Measurements from ENCODE around the gene CFAP70.
"Not testable (repeated sequence)": the region's sequence is repeated elsewhere in the genome, so short reads cannot be mapped to it uniquely, and the experiment has no call there.

CFAP70 gene

GRCh38 chr10:73340121-73340520, 18.5 kb downstream of the CFAP70 start:
- DNase-seq (ENCODE audit: low read depth in 1 of 2, low spot score in 1 of 2), result no peak

- no peak for DNase-seq (ENCODE audit: low read depth in 1 of 2, low spot score in 1 of 2)
Observed at GRCh38 chr10:73339436-73339835, 19.2 kb downstream of the CFAP70 start.

- DNase-seq (ENCODE audit: low read depth in 1 of 2, low spot score in 1 of 2), result no peak
Observed at GRCh38 chr10:73338801-73339368, 19.8 kb downstream of the CFAP70 start.

- no peak for DNase-seq (ENCODE audit: low read depth in 1 of 2, low spot score in 1 of 2)
Observed at GRCh38 chr10:73333202-73333601, 25.5 kb downstream of the CFAP70 start.

- DNase-seq (ENCODE audit: low read depth in 1 of 2, low spot score in 1 of 2), result no peak
Observed at GRCh38 chr10:73332379-73332778, 26.3 kb downstream of the CFAP70 start.

GRCh38 chr10:73328523-73328922, 30.1 kb downstream of the CFAP70 start:
- DNase-seq (ENCODE audit: low read depth in 1 of 2, low spot score in 1 of 2), result not testable (repeated sequence)

- not testable (repeated sequence) for DNase-seq (ENCODE audit: low read depth in 1 of 2, low spot score in 1 of 2)
Observed at GRCh38 chr10:73325290-73325689, 33.4 kb downstream of the CFAP70 start.

GRCh38 chr10:73323582-73323981, 35.1 kb downstream of the CFAP70 start:
- not testable (repeated sequence) for DNase-seq (ENCODE audit: low read depth in 1 of 2, low spot score in 1 of 2)

GRCh38 chr10:73310475-73310874, 48.2 kb downstream of the CFAP70 start:
- DNase-seq (ENCODE audit: low read depth in 1 of 2, low spot score in 1 of 2), result no peak

- no peak for DNase-seq (ENCODE audit: low read depth in 1 of 2, low spot score in 1 of 2)
Observed at GRCh38 chr10:73307203-73307800, 51.4 kb downstream of the CFAP70 start.

GRCh38 chr10:73306171-73306708, 52.4 kb downstream of the CFAP70 start:
- no peak for DNase-seq (ENCODE audit: low read depth in 1 of 2, low spot score in 1 of 2)

GRCh38 chr10:73296946-73297345, 61.7 kb downstream of the CFAP70 start:
- no peak for DNase-seq (ENCODE audit: low read depth in 1 of 2, low spot score in 1 of 2)

- DNase-seq (ENCODE audit: low read depth in 1 of 2, low spot score in 1 of 2), result no peak
Observed at GRCh38 chr10:73293461-73293860, 65.2 kb downstream of the CFAP70 start.

- no peak for DNase-seq (ENCODE audit: low read depth in 1 of 2, low spot score in 1 of 2)
Observed at GRCh38 chr10:73289958-73290357, 68.7 kb downstream of the CFAP70 start.

GRCh38 chr10:73287441-73287840, 71.2 kb downstream of the CFAP70 start:
- DNase-seq (ENCODE audit: low read depth in 1 of 2, low spot score in 1 of 2), result no peak

- DNase-seq (ENCODE audit: low read depth in 1 of 2, low spot score in 1 of 2), result no peak
Observed at GRCh38 chr10:73281097-73281496, 77.6 kb downstream of the CFAP70 start.

- no peak for DNase-seq (ENCODE audit: low read depth in 1 of 2, low spot score in 1 of 2)
Observed at GRCh38 chr10:73264423-73264822, 94.2 kb downstream of the CFAP70 start.

GRCh38 chr10:73263693-73264347, 94.8 kb downstream of the CFAP70 start:
- DNase-seq (ENCODE audit: low read depth in 1 of 2, low spot score in 1 of 2), result no peak

GRCh38 chr10:73262880-73263555, 95.6 kb downstream of the CFAP70 start:
- DNase-seq (ENCODE audit: low read depth in 1 of 2, low spot score in 1 of 2), result no peak

- no peak for DNase-seq (ENCODE audit: low read depth in 1 of 2, low spot score in 1 of 2)
Observed at GRCh38 chr10:73262105-73262730, 96.4 kb downstream of the CFAP70 start.

GRCh38 chr10:73261362-73261995, 97.2 kb downstream of the CFAP70 start:
- DNase-seq (ENCODE audit: low read depth in 1 of 2, low spot score in 1 of 2), result no peak
